Measurements from ENCODE around the gene SF3A2. TPM values are rescaled to one million over a fixed set of nuclear protein-coding genes. Genes with fewer than 3 reads are reported as not detected.

The SF3A2 gene
- total and polyA plus RNA-seq, 4 donors, result 2.2 to 32.0 (median 13.2) TPM

DNA sequence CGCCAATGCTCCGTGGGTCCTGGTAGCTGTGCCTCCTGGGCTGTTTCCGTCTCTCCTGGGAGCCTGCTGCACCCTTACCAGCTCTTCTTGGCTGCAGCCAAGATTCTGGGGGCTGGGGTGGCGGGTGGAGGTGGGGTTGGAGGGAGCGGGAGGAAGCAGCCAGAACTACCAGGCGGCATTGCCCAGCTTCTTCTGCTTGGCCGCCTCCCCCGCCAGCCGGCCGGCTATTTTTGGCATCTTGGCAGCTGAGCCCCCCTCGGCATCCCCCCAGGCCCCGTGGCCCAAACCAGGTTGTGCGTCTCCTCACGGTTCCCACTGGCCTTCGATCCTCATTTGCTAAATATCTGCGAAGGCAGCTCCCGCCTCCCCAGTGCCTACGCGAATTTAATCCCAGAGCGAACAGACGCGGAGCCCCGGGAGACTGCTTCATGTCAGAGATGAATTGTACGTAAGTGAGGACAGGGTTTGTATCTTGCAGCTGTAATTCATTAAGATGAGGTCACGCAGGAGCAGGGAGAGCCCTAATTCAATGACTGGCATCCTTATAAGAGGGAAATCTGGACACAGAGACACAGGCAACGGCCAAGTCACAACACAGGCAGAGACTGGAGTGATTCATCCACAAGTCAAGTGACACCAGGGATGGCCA lies 58.2 kb downstream of the SF3A2 start (continued):
- TF ChIP-seq, protein P1, sequence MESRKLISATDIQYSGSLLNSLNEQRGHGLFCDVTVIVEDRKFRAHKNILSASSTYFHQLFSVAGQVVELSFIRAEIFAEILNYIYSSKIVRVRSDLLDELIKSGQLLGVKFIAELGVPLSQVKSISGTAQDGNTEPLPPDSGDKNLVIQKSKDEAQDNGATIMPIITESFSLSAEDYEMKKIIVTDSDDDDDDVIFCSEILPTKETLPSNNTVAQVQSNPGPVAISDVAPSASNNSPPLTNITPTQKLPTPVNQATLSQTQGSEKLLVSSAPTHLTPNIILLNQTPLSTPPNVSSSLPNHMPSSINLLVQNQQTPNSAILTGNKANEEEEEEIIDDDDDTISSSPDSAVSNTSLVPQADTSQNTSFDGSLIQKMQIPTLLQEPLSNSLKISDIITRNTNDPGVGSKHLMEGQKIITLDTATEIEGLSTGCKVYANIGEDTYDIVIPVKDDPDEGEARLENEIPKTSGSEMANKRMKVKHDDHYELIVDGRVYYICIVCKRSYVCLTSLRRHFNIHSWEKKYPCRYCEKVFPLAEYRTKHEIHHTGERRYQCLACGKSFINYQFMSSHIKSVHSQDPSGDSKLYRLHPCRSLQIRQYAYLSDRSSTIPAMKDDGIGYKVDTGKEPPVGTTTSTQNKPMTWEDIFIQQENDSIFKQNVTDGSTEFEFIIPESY (IDR thresholded peaks at IDR 0.05), result no peak

- no peaks in the 10 kb centered on the region for H3K9me3 ChIP-seq (ENCODE audit: control insufficient read depth in 4 of 4, low read length in 3 of 4)
- H3K4me3 ChIP-seq (ENCODE audit: low read depth in 1 of 3, low read length in 3 of 3), result no peak overlapping the region
- no peak overlapping the region for H3K9ac ChIP-seq (ENCODE audit: low read depth in 1 of 2, low read length in 2 of 2)
- TF ChIP-seq MAX (IDR thresholded peaks at IDR 0.05) (no peak), RXRA (IDR thresholded peaks at IDR 0.05) (no peak), JUND (IDR thresholded peaks at IDR 0.05) (no peak), EGR1 (IDR thresholded peaks at IDR 0.05; ENCODE audit: low read depth in 2 of 2) (no peak), YY1 (IDR thresholded peaks at IDR 0.05) (no peak), HNF4A (conservative IDR thresholded peaks at IDR 0.05) (no peak), FOXA1 (IDR thresholded peaks at IDR 0.05) (no peak), TAF1 (conservative IDR thresholded peaks at IDR 0.05) (no peak), FOXA2 (IDR thresholded peaks at IDR 0.05) (no peak), SP1 (IDR thresholded peaks at IDR 0.05) (no peak)
- TF ChIP-seq, protein P1 (IDR thresholded peaks at IDR 0.05), result no peak
- H3K27ac ChIP-seq (ENCODE audit: low read depth in 1 of 2, low read length in 2 of 2), result no peak overlapping the region
- peaks cover 0 to 3% (median 0%) of the 10 kb centered on the region in 4 donors for H3K27me3 ChIP-seq (ENCODE audit: control insufficient read depth in 4 of 4, insufficient read depth in 4 of 4, low read length in 3 of 4)
- DNase-seq (ENCODE audit: low spot score), result no peak
- peaks cover 0 to 7% (median 2%) of the 10 kb centered on the region in 4 donors for H3K4me1 ChIP-seq (ENCODE audit: control insufficient read depth in 4 of 4, insufficient read depth in 4 of 4, low read length in 3 of 4)
- H3K36me3 ChIP-seq (ENCODE audit: control insufficient read depth in 4 of 4, insufficient read depth in 3 of 4, low read depth in 1 of 4, low read length in 3 of 4), result no peaks in the 10 kb centered on the region
- WGBS, result 77% methylated on average over 16 of the region's 16 CpGs
These were observed 59.5 kb downstream of the SF3A2 start for GRCh38 chr19:2296141-2296540.

Small RNA genes within 50 kb of the gene (small RNA-seq; reads per million reads assigned to genes)
- gene MIR1227, result not detected

Other genes with a start within 250 kb of the SF3A2 start
- gene BTBD2, start 221.1 kb upstream of the SF3A2 start, total RNA-seq, result 10 to 100 TPM; 19.5 to 20.9 TPM
- 10 to 100 TPM in 1 of 2 donors, 1 to 10 TPM in 1; 7.4 to 25.1 TPM for gene BTBD2, start 221.1 kb upstream of the SF3A2 start, polyA plus RNA-seq
- 100 to 1,000 TPM in 1 of 2 donors, 10 to 100 TPM in 1; 49.5 to 105 TPM for gene MKNK2, start 185.6 kb upstream of the SF3A2 start, total RNA-seq
- gene MKNK2, start 185.6 kb upstream of the SF3A2 start, polyA plus RNA-seq, result 10 to 100 TPM; 24.7 to 43.3 TPM
- gene MOB3A, start 140.5 kb upstream of the SF3A2 start, total RNA-seq, result 1 to 10 TPM; 7.9 to 8.7 TPM
- gene MOB3A, start 140.5 kb upstream of the SF3A2 start, polyA plus RNA-seq, result 1 to 10 TPM; 3.4 to 5.2 TPM
- gene IZUMO4, start 139.9 kb upstream of the SF3A2 start, total RNA-seq, result 1 to 10 TPM; 1.2 TPM
- gene IZUMO4, start 139.9 kb upstream of the SF3A2 start, polyA plus RNA-seq, result 1 to 10 TPM; 1.3 to 1.4 TPM
- 10 to 100 TPM; 42.6 to 76.6 TPM for gene AP3D1, start 85.3 kb upstream of the SF3A2 start, total RNA-seq
- 10 to 100 TPM; 21.7 to 79.8 TPM for gene AP3D1, start 85.3 kb upstream of the SF3A2 start, polyA plus RNA-seq
- 1 to 10 TPM; 6.7 to 9.9 TPM for gene DOT1L, start 72.9 kb upstream of the SF3A2 start, total RNA-seq
- 1 to 10 TPM; 3.4 to 6.9 TPM for gene DOT1L, start 72.9 kb upstream of the SF3A2 start, polyA plus RNA-seq
- 10 to 100 TPM; 22.2 to 44.5 TPM for gene PLEKHJ1, start 495 bp upstream of the SF3A2 start, total RNA-seq
- gene PLEKHJ1, start 495 bp upstream of the SF3A2 start, polyA plus RNA-seq, result 10 to 100 TPM; 36.5 to 37.4 TPM
- gene AMH, start 12.5 kb downstream of the SF3A2 start, total RNA-seq, result under 1 TPM; 0.47 to 0.59 TPM
- under 1 TPM in 1 of 2 donors, not detected in 1; 0.08 TPM for gene AMH, start 12.5 kb downstream of the SF3A2 start, polyA plus RNA-seq
- gene JSRP1, start 19.6 kb downstream of the SF3A2 start, total RNA-seq, result under 1 TPM in 1 of 2 donors, not detected in 1; 0.25 TPM
- gene JSRP1, start 19.6 kb downstream of the SF3A2 start, polyA plus RNA-seq, result under 1 TPM; 0.39 to 0.45 TPM
- under 1 TPM; 0.09 to 0.67 TPM for gene PEAK3, start 45.4 kb downstream of the SF3A2 start, total RNA-seq
- under 1 TPM; 0.21 to 0.42 TPM for gene PEAK3, start 45.4 kb downstream of the SF3A2 start, polyA plus RNA-seq
- gene LINGO3, start 71.3 kb downstream of the SF3A2 start, total RNA-seq, result under 1 TPM; 0.05 to 0.08 TPM
- under 1 TPM; 0.02 to 0.08 TPM for gene LINGO3, start 71.3 kb downstream of the SF3A2 start, polyA plus RNA-seq
- 10 to 100 TPM; 23.6 to 37.9 TPM for gene LSM7, start 91.8 kb downstream of the SF3A2 start, total RNA-seq
- 10 to 100 TPM; 39.0 to 59.9 TPM for gene LSM7, start 91.8 kb downstream of the SF3A2 start, polyA plus RNA-seq
- 10 to 100 TPM; 20.2 to 34.6 TPM for gene SPPL2B, start 91.9 kb downstream of the SF3A2 start, total RNA-seq
- 10 to 100 TPM in 1 of 2 donors, 1 to 10 TPM in 1; 9.5 to 22.6 TPM for gene SPPL2B, start 91.9 kb downstream of the SF3A2 start, polyA plus RNA-seq
- 10 to 100 TPM in 1 of 2 donors, 1 to 10 TPM in 1; 2.5 to 24.8 TPM for gene TMPRSS9, start 123.4 kb downstream of the SF3A2 start, total RNA-seq
- gene TMPRSS9, start 123.4 kb downstream of the SF3A2 start, polyA plus RNA-seq, result under 1 TPM; 0.39 to 0.50 TPM
- 10 to 100 TPM; 21.6 to 28.0 TPM for gene TIMM13, start 190.8 kb downstream of the SF3A2 start, total RNA-seq
- 100 to 1,000 TPM in 1 of 2 donors, 10 to 100 TPM in 1; 58.8 to 137 TPM for gene TIMM13, start 190.8 kb downstream of the SF3A2 start, polyA plus RNA-seq
- 10 to 100 TPM in 1 of 2 donors, 1 to 10 TPM in 1; 5.6 to 38.5 TPM for gene LMNB2, start 220.1 kb downstream of the SF3A2 start, total RNA-seq
- gene LMNB2, start 220.1 kb downstream of the SF3A2 start, polyA plus RNA-seq, result 1 to 10 TPM in 1 of 2 donors, under 1 TPM in 1; 0.97 to 6.2 TPM
- 10 to 100 TPM; 11.6 to 81.3 TPM for gene GADD45B, start 239.3 kb downstream of the SF3A2 start, total RNA-seq
- 10 to 100 TPM; 83.4 to 86.3 TPM for gene GADD45B, start 239.3 kb downstream of the SF3A2 start, polyA plus RNA-seq